ENCODE results near the gene SLC10A7.

The SLC10A7 gene

GRCh38 chr4:146490106-146490505, 31.6 kb downstream of the SLC10A7 start:
- DNase-seq = no peak

GRCh38 chr4:146488495-146489174, 33.1 kb downstream of the SLC10A7 start:
- DNase-seq = no peak

GRCh38 chr4:146486565-146486964, 35.2 kb downstream of the SLC10A7 start:
- DNase-seq = no peak

GRCh38 chr4:146485968-146486367, 35.8 kb downstream of the SLC10A7 start:
- no peak for DNase-seq

GRCh38 chr4:146482788-146483187, 39.0 kb downstream of the SLC10A7 start:
- DNase-seq = no peak

- no peak for DNase-seq
Observed at GRCh38 chr4:146481246-146481645, 40.5 kb downstream of the SLC10A7 start.

- no peak for DNase-seq
Observed at GRCh38 chr4:146478009-146478408, 43.7 kb downstream of the SLC10A7 start.

GRCh38 chr4:146477054-146477453, 44.7 kb downstream of the SLC10A7 start:
- no peak for DNase-seq

- no peak for DNase-seq
Observed at GRCh38 chr4:146472404-146472803, 49.3 kb downstream of the SLC10A7 start.

GRCh38 chr4:146470604-146471003, 51.1 kb downstream of the SLC10A7 start:
- DNase-seq = no peak

GRCh38 chr4:146469022-146469421, 52.7 kb downstream of the SLC10A7 start:
- no peak for DNase-seq

- no peak for DNase-seq
Observed at GRCh38 chr4:146465628-146466027, 56.1 kb downstream of the SLC10A7 start.

GRCh38 chr4:146462251-146462650, 59.5 kb downstream of the SLC10A7 start:
- no peak for DNase-seq

- DNase-seq = no peak
Observed at GRCh38 chr4:146458594-146458993, 63.1 kb downstream of the SLC10A7 start.

GRCh38 chr4:146456681-146457080, 65.1 kb downstream of the SLC10A7 start:
- no peak for DNase-seq

GRCh38 chr4:146453181-146453807, 68.4 kb downstream of the SLC10A7 start:
- DNase-seq = no peak

GRCh38 chr4:146450524-146450923, 71.2 kb downstream of the SLC10A7 start:
- DNase-seq = no peak

GRCh38 chr4:146446555-146446954, 75.2 kb downstream of the SLC10A7 start:
- DNase-seq = no peak

GRCh38 chr4:146445198-146446150, 76.3 kb downstream of the SLC10A7 start:
- DNase-seq = no peak

GRCh38 chr4:146443525-146443924, 78.2 kb downstream of the SLC10A7 start:
- DNase-seq = no peak

- no peak for DNase-seq
Observed at GRCh38 chr4:146442801-146443200, 78.9 kb downstream of the SLC10A7 start.

GRCh38 chr4:146439999-146440398, 81.7 kb downstream of the SLC10A7 start:
- no peak for DNase-seq

- no peak for DNase-seq
Observed at GRCh38 chr4:146439437-146439836, 82.3 kb downstream of the SLC10A7 start.

- DNase-seq = no peak
Observed at GRCh38 chr4:146437778-146438177, 84.0 kb downstream of the SLC10A7 start.
